Kidney tubule cell (primary cell): ENCODE measurements around the gene ZNF669.
"Not testable (repeated sequence)": the region's sequence is repeated elsewhere in the genome, so short reads cannot be mapped to it uniquely, and the experiment has no call there.

Source experiments
- DNase-seq: peaks from one replicate; pipeline ENCODE4 v3.0.0-alpha.2; 2018; ENCODE audit warnings: low spot score

ZNF669 gene

GRCh38 chr1:247103859-247104591 is at the start of gene ZNF669:
TSS of gene ZNF669 (minus strand) at chr1:247104356. CDS start at chr1:247104199, 157 bp downstream.
- DNase-seq: peak; percentile 99

- no peak for DNase-seq
These were observed 43.6 kb upstream of the ZNF669 start for GRCh38 chr1:247147781-247148180.

GRCh38 chr1:247147120-247147519 is 43.0 kb upstream of the ZNF669 start:
- DNase-seq: not testable (repeated sequence)

GRCh38 chr1:247146671-247147070 is 42.5 kb upstream of the ZNF669 start:
- no peak for DNase-seq

GRCh38 chr1:247145279-247145678 is 41.1 kb upstream of the ZNF669 start:
- no peak for DNase-seq

- not testable (repeated sequence) for DNase-seq
These were observed 35.4 kb upstream of the ZNF669 start for GRCh38 chr1:247139557-247139956.

GRCh38 chr1:247131236-247131635 is 27.1 kb upstream of the ZNF669 start:
- DNase-seq: no peak

- not testable (repeated sequence) for DNase-seq
These were observed 23.5 kb upstream of the ZNF669 start for GRCh38 chr1:247127519-247128282.

GRCh38 chr1:247126601-247127000 is 22.4 kb upstream of the ZNF669 start:
- DNase-seq: not testable (repeated sequence)

- DNase-seq: not testable (repeated sequence)
These were observed 22.0 kb upstream of the ZNF669 start for GRCh38 chr1:247126166-247126565.

- no peak for DNase-seq
These were observed 17.2 kb upstream of the ZNF669 start for GRCh38 chr1:247121382-247121781.

GRCh38 chr1:247120408-247120668 is 16.2 kb upstream of the ZNF669 start:
- DNase-seq: not testable (repeated sequence)

- DNase-seq: no peak
These were observed 15.6 kb upstream of the ZNF669 start for GRCh38 chr1:247119600-247120407.

GRCh38 chr1:247118946-247119446 is 14.8 kb upstream of the ZNF669 start:
- DNase-seq: no peak

- no peak for DNase-seq
These were observed 11.4 kb upstream of the ZNF669 start for GRCh38 chr1:247115545-247115944.

- no peak for DNase-seq
These were observed 11.0 kb upstream of the ZNF669 start for GRCh38 chr1:247115141-247115510.

- DNase-seq: no peak
These were observed 10.4 kb upstream of the ZNF669 start for GRCh38 chr1:247114351-247115140.

GRCh38 chr1:247113733-247114271 is 9.6 kb upstream of the ZNF669 start:
- DNase-seq: no peak

- DNase-seq: peak; percentile 95
These were observed 8.9 kb upstream of the ZNF669 start for GRCh38 chr1:247113094-247113497.

GRCh38 chr1:247112479-247112781 is 8.3 kb upstream of the ZNF669 start:
- no peak for DNase-seq

- peak; percentile 79 for DNase-seq
These were observed 7.7 kb upstream of the ZNF669 start for GRCh38 chr1:247111700-247112478.
